HG03103 (cell line): ENCODE measurements around the gene UIMC1.
"Not testable (repeated sequence)": the region's sequence is repeated elsewhere in the genome, so short reads cannot be mapped to it uniquely, and the experiment has no call there.

ENCODE experiments used
- ATAC-seq: cut with Tn5 transposase; IDR thresholded peaks from one replicate; pipeline ENCODE4 v1.9.1; 2021; ENCODE audit warnings: low read depth; ENCODE audit not compliant: unreplicated experiment

Gene UIMC1

GRCh38 chr5:177010153-177010552 lies 3.6 kb upstream of the UIMC1 start:
- ATAC-seq = no peak

GRCh38 chr5:177008716-177009115 lies 2.1 kb upstream of the UIMC1 start:
- ATAC-seq = no peak

- ATAC-seq = peak; percentile 44
Measured at GRCh38 chr5:177005619-177006264, 837 bp downstream of the UIMC1 start.

DNA sequence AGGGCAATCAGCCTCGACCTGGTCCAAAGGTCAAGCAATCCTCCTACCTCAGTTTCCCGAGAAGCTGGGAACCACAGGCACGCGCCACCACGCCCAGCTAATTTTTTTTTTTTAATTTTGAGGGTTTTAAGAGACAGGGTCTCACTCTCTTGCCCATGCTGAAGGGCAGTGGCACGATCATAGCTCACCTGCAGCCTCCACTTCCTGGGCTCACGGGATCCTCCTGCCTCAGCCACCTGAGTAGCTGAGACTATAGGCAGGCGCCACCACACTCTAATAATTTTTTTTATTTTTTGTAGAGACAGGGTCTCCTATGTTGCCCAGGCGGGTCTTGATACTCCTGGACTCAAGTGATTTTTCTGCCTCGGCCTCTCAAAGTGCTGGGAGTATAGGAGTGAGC lies 1.6 kb downstream of the UIMC1 start:
- no peak for ATAC-seq

DNA sequence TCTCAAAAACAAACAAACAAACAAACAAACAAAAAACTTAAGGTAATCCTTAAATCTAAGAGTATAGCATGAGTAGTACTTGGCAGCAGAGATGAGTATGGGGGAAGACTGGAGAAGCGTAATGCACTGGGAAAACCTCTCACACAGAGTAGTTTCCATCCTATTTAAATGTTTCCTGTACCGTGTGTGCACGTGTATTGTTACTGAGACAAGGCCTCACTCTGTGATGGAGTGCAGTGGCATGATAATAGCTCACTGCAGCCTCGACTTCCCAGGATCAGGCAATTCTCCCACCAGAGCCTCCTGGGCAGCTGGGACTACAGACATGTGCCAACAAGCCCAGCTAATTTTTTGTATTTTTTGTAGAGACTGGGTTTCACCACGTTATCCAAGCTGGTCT lies 2.9 kb downstream of the UIMC1 start:
- ATAC-seq = no peak

DNA sequence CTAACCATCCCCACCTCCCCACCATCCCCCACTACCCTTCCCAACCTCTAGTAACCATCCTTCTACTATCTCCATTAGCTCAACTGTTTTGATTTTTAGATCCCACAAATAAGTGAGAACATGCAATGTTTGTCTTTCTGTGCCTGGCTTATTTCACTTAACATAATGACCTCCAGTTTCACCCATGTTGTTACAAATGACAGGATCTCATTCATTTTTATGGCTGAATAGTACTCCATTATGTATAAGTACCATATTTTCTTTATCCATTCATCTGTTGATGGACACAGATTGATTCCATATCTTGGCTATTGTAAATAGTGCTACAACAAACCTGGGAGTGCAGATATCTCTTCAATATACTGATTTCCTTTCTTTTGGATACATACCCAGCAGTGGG lies 7.1 kb downstream of the UIMC1 start:
- not testable (repeated sequence) for ATAC-seq

GRCh38 chr5:176998828-176999227 lies 7.8 kb downstream of the UIMC1 start:
- ATAC-seq = no peak

- ATAC-seq = no peak
Measured at GRCh38 chr5:176996780-176997179, 9.8 kb downstream of the UIMC1 start.

DNA sequence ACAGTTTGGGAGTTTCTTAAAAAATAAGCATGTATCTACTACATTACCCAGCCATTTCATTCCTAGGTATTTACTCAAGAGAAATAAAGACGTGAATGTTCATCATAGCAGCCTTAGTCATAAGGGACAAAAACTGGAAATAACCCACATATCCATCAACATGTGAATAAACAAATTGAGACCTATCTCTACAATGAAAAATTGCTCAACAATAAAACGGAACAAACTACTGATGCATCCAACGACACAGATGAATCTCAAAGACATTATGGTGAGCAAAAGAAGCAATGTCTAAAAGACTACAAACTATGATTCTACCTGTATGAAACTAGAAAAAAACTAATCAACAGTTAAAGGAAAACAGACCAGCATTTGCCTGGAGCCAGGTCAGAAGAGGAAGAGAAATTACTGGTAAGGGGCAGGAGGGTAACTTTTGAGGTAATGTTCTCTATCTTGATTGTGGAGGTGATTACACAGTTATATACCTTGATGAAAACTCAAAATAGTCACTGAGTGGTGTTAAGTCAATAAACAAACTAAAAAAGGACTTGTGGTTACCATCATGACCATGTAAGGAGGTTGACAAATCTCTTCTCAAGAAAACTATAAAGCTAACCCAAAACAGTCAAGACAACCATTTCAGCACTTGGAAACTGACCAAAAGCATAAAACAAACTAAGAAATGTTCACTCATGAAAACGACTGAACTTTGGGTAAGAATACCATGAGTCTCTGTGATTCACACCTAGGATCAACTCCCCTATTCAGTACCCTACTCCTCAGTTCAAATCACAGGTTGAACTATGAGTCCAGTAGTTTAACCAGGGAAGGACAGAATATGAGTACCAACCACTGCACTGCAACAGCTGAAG lies 10.4 kb downstream of the UIMC1 start:
- ATAC-seq = no peak

GRCh38 chr5:176995122-176995490 lies 11.5 kb downstream of the UIMC1 start:
- ATAC-seq = no peak

- ATAC-seq = peak; percentile 58
Measured at GRCh38 chr5:176994460-176995121, 12.0 kb downstream of the UIMC1 start.

DNA sequence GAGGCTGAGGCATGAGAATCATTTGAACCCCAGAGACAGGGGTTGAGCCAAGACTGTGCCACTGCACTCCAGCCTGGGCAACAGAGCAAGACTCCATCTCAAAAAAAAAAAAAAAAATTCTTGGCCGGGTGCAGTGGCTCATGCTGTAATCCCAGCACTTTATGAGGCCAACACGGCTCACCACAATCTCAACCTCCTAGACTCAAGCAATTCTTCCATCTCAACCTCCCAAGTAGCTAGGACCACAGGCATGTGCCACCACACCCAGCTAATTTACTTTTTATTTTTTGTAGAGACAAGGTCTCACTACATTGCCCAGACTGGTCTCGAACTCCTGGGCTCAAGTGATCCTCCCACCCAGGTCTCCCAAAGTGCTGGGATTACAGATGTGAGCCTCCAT lies 13.5 kb downstream of the UIMC1 start:
- not testable (repeated sequence) for ATAC-seq

DNA sequence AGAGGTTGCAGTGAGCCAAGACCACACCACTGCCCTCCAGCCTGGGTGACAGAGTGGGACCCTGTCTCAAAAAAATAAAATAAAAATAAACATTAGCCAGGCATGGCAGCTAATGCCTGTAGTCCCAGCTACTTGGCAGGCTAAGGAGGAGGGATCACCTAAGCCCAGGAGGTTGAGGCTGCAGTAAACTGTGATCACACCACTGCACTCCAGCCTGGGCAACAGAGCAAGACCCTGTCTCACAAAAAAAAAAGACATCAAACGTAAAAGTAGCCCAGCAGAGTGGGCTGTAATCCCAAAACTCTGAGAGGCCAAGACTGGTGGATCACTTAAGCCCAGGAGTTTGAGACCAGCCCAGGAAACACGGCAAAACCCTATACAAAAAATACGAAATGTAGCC lies 19.0 kb downstream of the UIMC1 start:
- ATAC-seq = no peak

GRCh38 chr5:176986280-176986679 lies 20.3 kb downstream of the UIMC1 start:
- ATAC-seq = no peak

GRCh38 chr5:176985516-176985915 lies 21.1 kb downstream of the UIMC1 start:
- no peak for ATAC-seq

- not testable (repeated sequence) for ATAC-seq
Measured at GRCh38 chr5:176984176-176984575, 22.4 kb downstream of the UIMC1 start.

DNA sequence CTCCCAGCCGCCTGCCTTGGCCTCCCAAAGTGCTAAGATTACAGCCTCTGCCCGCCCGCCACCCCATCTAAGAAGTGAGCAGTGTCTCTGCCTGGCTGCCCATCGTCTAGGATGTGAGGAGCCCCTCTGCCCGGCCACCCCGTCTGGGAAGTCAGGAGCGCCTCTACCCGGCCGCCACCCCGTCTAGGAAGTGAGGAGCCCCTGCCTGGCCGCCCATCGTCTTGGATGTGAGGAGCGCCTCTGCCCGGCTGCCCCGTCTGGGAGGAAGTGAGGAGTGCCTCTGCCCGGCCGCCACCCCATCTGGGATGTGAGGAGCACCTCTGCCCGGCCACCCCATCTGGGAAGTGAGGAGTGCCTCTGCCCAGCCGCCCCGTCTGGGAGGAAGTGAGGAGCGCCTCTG lies 23.0 kb downstream of the UIMC1 start:
- ATAC-seq = not testable (repeated sequence)

DNA sequence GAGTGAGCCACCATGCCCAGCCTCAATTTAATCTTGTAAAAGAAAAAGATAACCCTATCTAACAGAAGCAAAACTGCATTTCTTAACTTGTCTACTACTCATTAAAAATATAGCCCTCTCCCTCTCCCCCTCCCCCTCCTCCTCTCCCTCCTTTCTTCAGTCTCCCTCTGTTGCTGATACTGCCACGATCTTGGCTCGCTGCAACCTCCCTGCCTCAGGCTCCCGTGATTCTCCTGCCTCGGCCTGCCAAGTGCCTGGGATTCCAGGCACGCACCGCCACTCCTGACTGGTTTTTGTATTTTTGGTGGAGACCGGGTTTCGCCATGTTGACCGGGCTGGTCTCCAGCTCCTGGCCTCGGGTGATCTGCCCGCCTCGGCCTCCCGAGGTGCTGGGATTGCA lies 23.5 kb downstream of the UIMC1 start:
- ATAC-seq = not testable (repeated sequence)

DNA sequence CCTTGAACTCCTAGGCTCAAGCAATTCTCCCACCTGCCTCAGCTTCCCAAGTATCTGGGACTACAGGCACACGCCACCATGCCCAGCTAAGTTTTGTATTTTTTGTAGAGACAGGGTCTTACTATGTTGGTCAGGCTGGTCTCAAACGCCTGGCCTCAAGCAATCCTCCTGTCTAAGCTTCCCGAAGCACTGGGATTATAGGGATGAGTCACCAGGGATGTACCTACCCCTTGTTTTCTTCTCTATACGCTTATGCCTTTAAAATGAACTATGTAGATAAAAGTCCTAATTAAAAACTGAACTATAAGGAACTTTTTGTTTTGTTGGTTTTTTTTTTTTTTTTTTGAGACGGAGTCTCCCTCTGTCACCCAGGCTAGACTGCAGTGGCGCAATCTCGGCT lies 25.8 kb downstream of the UIMC1 start:
- no peak for ATAC-seq

DNA sequence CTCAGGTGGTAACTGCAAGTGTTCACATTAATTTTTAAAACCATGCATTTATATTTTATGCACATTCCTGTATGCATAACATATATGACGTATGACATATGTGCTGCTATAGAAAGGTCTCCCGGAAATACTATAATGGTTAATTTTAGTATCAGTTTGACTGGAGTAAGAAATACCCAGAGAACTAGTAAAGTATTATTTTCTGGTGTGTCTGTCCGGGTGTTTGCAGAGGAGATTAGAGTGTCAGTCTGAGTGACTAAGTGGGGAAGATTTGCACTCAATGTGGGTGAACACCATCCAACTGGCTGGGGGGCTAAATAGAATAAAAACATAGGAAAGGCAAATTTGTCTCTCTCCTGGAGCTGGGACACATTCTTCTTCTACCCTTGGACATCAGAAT lies 26.9 kb downstream of the UIMC1 start:
- ATAC-seq = no peak

- ATAC-seq = no peak
Measured at GRCh38 chr5:176965633-176966032, 40.9 kb downstream of the UIMC1 start.

DNA sequence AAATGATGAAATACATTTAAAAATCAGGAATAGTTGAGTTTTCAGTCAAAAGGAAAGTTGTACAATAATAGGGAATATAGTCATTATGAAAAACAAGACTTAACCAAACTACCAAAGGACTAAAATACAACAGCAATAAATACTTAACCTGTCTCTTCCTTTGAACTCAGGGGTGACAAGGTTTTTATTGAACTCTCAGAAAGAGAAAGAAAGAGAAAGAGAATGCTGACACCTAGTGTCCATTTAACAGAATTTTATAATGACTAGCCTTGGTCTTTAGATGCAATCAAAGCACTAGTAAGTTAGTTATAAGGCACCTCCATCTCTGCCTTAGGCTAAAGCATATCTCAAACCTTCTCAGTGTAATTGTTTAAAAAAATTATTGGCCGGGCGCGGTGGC lies 47.5 kb downstream of the UIMC1 start:
- no peak for ATAC-seq
